Measurements from ENCODE around the gene CACFD1.

CACFD1 gene

DNA sequence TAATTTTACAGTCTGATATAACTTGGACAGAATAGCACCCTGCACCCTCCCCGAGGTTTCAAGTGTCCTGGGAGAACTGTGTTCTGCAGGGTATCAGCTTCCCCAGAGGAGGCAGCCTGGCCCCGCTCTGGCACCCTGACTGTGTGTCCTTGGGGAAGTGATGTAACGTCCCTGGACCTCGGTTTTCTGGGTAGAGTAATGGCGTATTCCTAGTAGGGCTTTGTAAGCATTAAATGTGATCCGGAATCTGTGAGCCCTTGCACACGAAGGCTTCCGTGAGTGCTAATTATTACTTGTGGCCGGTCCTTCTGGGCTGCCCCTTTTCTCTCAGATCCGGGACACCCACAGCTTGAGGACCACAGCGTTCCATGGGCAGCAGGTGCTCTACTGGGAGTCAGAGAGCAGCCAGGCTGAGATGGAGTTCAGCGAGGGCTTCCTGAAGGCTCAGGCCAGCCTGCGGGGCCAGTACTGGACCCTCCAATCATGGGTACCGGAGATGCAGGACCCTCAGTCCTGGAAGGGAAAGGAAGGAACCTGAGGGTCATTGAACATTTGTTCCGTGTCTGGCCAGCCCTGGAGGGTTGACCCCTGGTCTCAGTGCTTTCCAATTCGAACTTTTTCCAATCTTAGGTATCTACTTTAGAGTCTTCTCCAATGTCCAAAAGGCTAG is 1.0 kb upstream of the CACFD1 start:
- in situ Hi-C loops (cut with MboI; ENCODE audit: low pct_unique_long_range_greater_than_20kb, low sequenced_read_pairs, unreplicated experiment): no loop called here
- no peak for DNase-seq (ENCODE audit: low spot score)
- TF ChIP-seq, protein P1, sequence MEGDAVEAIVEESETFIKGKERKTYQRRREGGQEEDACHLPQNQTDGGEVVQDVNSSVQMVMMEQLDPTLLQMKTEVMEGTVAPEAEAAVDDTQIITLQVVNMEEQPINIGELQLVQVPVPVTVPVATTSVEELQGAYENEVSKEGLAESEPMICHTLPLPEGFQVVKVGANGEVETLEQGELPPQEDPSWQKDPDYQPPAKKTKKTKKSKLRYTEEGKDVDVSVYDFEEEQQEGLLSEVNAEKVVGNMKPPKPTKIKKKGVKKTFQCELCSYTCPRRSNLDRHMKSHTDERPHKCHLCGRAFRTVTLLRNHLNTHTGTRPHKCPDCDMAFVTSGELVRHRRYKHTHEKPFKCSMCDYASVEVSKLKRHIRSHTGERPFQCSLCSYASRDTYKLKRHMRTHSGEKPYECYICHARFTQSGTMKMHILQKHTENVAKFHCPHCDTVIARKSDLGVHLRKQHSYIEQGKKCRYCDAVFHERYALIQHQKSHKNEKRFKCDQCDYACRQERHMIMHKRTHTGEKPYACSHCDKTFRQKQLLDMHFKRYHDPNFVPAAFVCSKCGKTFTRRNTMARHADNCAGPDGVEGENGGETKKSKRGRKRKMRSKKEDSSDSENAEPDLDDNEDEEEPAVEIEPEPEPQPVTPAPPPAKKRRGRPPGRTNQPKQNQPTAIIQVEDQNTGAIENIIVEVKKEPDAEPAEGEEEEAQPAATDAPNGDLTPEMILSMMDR (IDR thresholded peaks at IDR 0.05; ENCODE audit: extremely low read depth, insufficient read depth, missing control alignments): no peak

DNA sequence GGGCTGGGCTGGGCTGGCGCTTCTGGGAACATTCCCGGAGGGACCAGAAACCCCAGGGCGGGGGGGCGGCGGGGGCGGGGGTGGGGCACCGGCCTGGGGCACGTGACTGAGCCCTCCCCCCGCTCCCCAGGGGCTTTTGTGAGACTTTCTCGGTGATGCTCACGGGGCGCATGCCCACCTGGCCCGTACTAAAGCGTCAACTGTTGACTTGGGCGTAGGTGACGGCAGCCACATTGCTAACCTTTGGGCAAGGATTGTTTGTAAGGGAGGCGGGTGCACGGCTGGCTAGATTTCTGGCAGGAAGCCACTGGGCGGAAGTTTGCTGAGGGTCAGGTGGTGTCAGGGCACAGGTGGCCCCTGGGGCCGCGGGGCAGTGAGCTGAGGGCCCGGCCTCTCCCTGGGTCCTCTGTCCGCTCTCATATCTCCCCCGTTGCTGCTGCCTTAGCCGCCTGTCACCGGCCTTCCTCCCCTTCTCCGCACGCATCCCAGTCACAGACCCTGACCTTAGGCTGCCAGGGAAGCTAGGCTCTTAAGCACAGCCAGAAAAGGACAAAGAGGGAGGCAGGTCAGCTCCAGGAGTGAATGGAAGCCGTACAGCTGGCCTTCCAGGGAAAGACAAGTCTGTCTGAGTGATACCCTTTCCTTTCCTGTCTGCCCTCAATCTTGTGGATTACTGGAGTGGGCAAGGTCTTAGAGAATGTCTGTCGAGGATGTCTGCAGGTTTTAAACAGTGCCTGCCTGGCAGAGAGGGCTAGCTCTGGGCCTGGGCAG is 812 bp downstream of the CACFD1 start:
- DNase-seq (ENCODE audit: low spot score): peak; percentile 86
- in situ Hi-C loops (cut with MboI; ENCODE audit: low pct_unique_long_range_greater_than_20kb, low sequenced_read_pairs, unreplicated experiment): no loop called here
- TF ChIP-seq, protein P1 (IDR thresholded peaks at IDR 0.05; ENCODE audit: extremely low read depth, insufficient read depth, missing control alignments): no peak

DNA sequence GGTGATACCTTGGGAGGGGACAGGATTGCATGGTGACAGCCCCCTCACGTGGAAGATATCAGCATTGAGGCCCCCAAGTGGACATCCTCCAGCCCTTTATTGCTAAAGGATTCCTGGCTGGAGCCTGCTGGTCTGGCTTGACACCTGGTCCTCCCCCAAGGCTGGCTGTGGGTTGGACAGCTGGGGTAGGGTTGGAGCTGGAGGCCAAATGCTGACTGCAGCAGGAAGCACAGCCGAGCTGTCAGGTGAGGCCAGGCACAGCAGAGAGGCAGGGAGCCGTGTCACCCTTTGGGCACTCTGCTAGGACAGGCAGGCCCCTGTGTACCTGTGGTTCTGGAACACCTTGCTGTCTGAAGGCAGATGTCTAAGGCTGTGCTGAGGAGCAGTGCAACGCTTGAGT is 2.2 kb downstream of the CACFD1 start:
- TF ChIP-seq, protein P1 (IDR thresholded peaks at IDR 0.05; ENCODE audit: extremely low read depth, insufficient read depth, missing control alignments): peak; percentile 14
- in situ Hi-C loops (cut with MboI; ENCODE audit: low pct_unique_long_range_greater_than_20kb, low sequenced_read_pairs, unreplicated experiment): no loop called here
- no peak for DNase-seq (ENCODE audit: low spot score)

DNA sequence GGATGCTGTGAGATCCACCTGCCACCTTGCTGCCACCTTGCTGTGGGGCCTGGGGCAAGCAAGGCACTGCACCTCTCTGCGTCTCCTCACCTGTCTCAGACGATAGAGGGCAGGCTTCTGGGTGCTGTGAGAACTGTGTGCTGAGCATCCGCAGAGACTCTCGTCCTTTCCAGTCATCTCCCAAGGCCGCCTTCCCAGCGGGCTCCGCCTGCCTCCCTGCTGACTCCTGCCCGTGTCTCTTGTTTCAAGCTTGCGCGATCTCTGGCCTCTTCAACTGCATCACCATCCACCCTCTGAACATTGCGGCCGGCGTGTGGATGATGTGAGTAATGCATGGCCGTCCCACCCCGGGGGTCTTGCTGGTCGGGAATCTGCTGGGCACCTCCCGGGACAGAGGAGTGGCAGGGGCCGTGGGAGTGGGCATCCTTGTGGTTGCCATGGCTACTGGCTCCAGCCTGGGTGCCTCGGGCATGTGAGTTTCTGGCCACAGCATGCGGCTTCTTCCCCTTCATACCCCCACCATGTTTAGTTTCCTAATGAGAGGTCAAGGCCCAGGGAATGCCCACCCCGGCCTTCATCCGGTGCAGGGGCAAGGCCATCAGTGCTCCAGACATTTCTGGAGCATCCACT is 3.6 kb downstream of the CACFD1 start:
- TF ChIP-seq, protein P1 (IDR thresholded peaks at IDR 0.05; ENCODE audit: extremely low read depth, insufficient read depth, missing control alignments): peak; percentile 5
- DNase-seq (ENCODE audit: low spot score): no peak
- in situ Hi-C loops (cut with MboI; ENCODE audit: low pct_unique_long_range_greater_than_20kb, low sequenced_read_pairs, unreplicated experiment): no loop called here

DNA sequence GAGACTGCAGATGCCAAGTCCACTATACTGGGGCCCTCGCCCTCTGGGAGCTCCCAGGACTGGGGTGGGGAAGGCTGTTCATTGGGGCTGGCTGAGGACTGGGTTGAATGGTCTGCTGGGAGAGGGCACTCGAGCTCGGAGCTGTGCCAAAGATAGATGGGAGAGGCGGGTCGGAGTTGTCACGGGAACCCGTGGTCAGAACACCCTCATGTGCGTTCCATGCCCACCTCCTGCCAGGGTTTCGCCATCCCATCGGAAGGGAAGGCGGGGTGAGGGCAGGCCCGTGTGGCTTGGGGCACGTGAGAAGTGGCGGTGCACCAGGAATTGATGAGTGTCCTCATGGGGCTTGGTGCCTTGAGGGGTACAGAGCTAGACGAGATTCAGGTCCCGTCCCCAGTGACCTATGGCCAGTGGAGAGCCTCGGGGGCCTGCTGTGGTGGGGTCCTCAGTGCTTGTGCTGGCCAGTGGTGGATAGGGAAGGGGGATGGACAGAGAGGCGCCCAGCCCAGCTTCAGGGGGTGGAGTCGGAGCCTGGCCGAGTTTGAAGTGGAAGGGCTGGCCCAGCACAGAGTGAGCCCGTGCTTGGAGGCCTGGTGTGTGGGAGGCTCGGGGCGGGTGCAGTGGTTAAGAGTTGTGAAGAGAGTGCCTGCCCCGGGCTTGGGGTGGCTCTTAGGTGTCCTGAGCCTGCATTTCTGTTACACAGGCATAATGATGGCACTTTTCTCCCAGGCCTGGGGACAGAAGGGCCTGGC is 4.3 kb downstream of the CACFD1 start:
- DNase-seq (ENCODE audit: low spot score): no peak
- in situ Hi-C loops (cut with MboI; ENCODE audit: low pct_unique_long_range_greater_than_20kb, low sequenced_read_pairs, unreplicated experiment): no loop called here
- TF ChIP-seq, protein P1 (IDR thresholded peaks at IDR 0.05; ENCODE audit: extremely low read depth, insufficient read depth, missing control alignments): no peak

DNA sequence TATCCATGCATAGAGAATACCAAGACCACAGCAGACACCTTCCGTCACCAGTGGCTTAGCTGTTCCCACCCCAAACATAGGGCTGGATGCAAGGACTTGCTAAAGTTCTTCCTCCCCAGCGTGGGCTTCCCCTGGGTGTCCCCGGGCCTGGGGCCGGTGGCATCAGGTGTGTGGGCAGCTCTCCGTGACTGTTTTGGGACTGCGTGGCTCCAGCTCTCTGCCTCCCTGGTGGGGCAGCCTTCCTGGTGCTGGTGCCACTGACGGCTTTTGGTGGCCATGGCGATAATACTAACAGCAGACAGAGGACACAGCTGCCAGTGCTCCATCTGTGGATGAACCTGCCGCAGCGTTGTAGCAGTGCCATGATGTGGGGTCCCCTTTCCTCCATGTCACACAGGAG is 4.9 kb downstream of the CACFD1 start:
- DNase-seq (ENCODE audit: low spot score): no peak
- TF ChIP-seq, protein P1 (IDR thresholded peaks at IDR 0.05; ENCODE audit: extremely low read depth, insufficient read depth, missing control alignments): no peak
- in situ Hi-C loops (cut with MboI; ENCODE audit: low pct_unique_long_range_greater_than_20kb, low sequenced_read_pairs, unreplicated experiment): no loop called here
